CD4-positive, CD25-positive, alpha-beta regulatory T cell (primary cell): ENCODE measurements around the gene TROAP. TPM values are rescaled to one million over a fixed set of nuclear protein-coding genes. Genes with fewer than 3 reads are reported as not detected.

ENCODE experiments used
- ATAC-seq, 2 donors: fragments of 150-1000 bp; cut with Tn5 transposase; one replicate each; pipeline ENCODE4 v1.10.0; 2021; ENCODE audit warnings: low read depth in 2 of 2, moderate number of reproducible peaks in 2 of 2, moderate library complexity in 1 of 2
- DNase-seq, 3 donors: peaks; one replicate each; pipeline versions ENCODE4 v3.0.0 to v3.0.0-alpha.2; 2012 to 2022; ENCODE audit warnings: mixed read lengths in 1 of 3
- H3K27ac ChIP-seq: one replicate; pipeline ENCODE4 v1.7.0; 2013; ENCODE audit warnings: mild to moderate bottlenecking, low read length; ENCODE audit not compliant: insufficient read depth, poor library complexity, severe bottlenecking
- H3K27me3 ChIP-seq: one replicate; pipeline ENCODE4 v1.7.0; 2013; ENCODE audit warnings: low read length; ENCODE audit not compliant: control insufficient read depth, insufficient read depth
- H3K36me3 ChIP-seq: one replicate; pipeline ENCODE4 v1.7.0; 2013; ENCODE audit warnings: mild to moderate bottlenecking, low read length, moderate library complexity; ENCODE audit not compliant: control insufficient read depth, insufficient read depth
- H3K4me1 ChIP-seq: 2 replicates; pipeline ENCODE4 v1.7.0; 2013; ENCODE audit warnings: mild to moderate bottlenecking, low read length; ENCODE audit not compliant: insufficient read depth, control insufficient read depth, poor library complexity, severe bottlenecking
- H3K4me3 ChIP-seq: one replicate; pipeline ENCODE4 v1.7.0; 2013; ENCODE audit warnings: low read depth, mild to moderate bottlenecking, low read length, moderate library complexity
- H3K9me3 ChIP-seq, 2 experiments: 1 replicate in 1 of 2; 2 replicates in 1 of 2; pipeline ENCODE4 v1.7.0; 2013; ENCODE audit warnings: low read length in 2 of 2, mild to moderate bottlenecking in 1 of 2, moderate library complexity in 1 of 2; ENCODE audit not compliant: control insufficient read depth in 2 of 2
- H3K27ac Mint-ChIP-seq, 3 donors: one replicate each; pipeline ENCODE4 v1.8.0; 2020 to 2022; ENCODE audit warnings: mild to moderate bottlenecking in 3 of 3, mixed read lengths in 3 of 3, moderate library complexity in 2 of 3
- H3K27me3 Mint-ChIP-seq: one replicate; pipeline ENCODE4 v1.8.0; 2022; ENCODE audit warnings: mild to moderate bottlenecking, mixed read lengths
- H3K36me3 Mint-ChIP-seq: one replicate; pipeline ENCODE4 v1.8.0; 2020; ENCODE audit warnings: mixed read lengths
- H3K4me1 Mint-ChIP-seq, 4 donors: one replicate each; pipeline ENCODE4 v1.8.0; 2020 to 2022; ENCODE audit warnings: mixed read lengths in 4 of 4, mild to moderate bottlenecking in 1 of 4
- H3K4me3 Mint-ChIP-seq, 4 donors: one replicate each; pipeline ENCODE4 v1.8.0; 2020 to 2022; ENCODE audit warnings: mild to moderate bottlenecking in 4 of 4, mixed read lengths in 4 of 4, moderate library complexity in 3 of 4
- H3K9me3 Mint-ChIP-seq, 7 donors: one replicate each; pipeline ENCODE4 v1.8.0; 2020 to 2022; ENCODE audit warnings: mixed read lengths in 7 of 7, mild to moderate bottlenecking in 3 of 7, moderate library complexity in 2 of 7
- polyA plus RNA-seq, 4 donors: library from polyadenylated mRNA; unstranded; fragments of 300-500 nt; fragmentation: Illumina TruSeq; gene quantifications; one replicate each; pipeline ENCODE4 v1.2.3, GENCODE V29; 2021
- total RNA-seq: library from RNA; stranded (reverse); gene quantifications from one replicate; pipeline ENCODE4 v1.2.3, GENCODE V29; 2022

The TROAP gene
- total and polyA plus RNA-seq, 5 donors from 2014 or later, result 2.0 to 8.8 (median 4.4) TPM

DNA sequence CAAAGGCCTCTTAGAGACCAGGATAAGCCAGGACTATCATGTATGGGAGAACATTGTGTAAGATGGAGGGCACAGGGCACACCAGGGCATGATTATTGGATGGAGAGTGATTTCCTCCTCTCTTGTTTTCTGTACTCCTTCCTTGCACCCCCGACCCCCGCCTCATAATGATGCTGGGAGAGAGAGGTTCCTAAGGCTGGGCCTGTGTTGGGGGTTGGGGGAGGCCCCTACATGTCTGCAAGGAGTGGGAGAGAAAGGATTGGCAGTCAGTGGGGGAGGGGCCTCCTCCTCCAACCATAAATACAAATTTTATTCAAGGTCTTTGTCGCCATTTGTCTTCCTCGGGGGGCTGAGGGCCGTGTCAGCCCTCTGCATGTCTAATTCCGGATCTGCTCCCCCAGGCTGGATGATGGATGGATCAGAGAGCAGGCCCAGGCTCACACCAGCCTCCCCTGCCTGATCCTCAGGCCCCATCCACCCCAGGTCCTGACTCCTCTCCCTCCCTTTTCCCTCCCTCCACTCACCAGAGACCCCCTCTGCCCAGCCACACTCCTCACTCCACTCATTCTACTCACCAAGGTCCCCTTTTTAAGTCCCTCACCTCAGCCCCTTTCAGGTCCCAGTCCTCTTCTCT is 15.9 kb downstream of the TROAP start:
- Mint-ChIP-seq H3K9me3 (peaks cover 0 to 3% (median 0%) of the 10 kb centered on the region in 7 donors), H3K27me3 (peaks cover 86% of the 10 kb centered on the region), H3K27ac (peak overlapping the region in 1 of 3 donors; percentile 5), H3K4me1 (peaks cover 5 to 49% (median 20%) of the 10 kb centered on the region in 4 donors), H3K4me3 (peak overlapping the region in 2 of 4 donors; percentile 1 to 5), H3K36me3 (peaks cover 5% of the 10 kb centered on the region)
- Histone ChIP-seq H3K36me3 (no peaks in the 10 kb centered on the region), H3K27me3 (peaks cover 37% of the 10 kb centered on the region), H3K4me3 (no peak overlapping the region), H3K9me3 (no peaks in the 10 kb centered on the region), H3K4me1 (peaks cover 36% of the 10 kb centered on the region), H3K27ac (no peak overlapping the region)
- DNase-seq (no peak), ATAC-seq (no peak)

DNA sequence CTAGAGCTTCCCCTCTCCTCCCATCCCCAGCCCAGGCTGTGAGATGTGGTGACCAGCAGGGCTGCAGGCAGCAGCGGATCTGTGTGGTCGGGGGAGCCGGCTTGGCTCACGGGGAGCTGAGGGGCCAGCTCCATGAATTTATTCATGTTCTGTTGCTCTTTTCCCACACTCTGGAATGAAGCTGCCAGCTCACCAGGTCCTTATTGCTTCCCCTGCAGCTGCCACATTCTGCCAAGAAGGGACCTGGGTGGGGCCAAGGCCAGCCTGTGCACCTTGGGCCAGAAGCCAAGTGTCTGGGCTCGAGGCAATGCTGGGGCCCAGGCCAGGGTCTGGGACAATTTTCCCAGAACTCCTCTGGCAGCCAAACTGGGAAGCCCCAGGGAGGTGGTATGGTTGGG is 16.4 kb downstream of the TROAP start:
- Mint-ChIP-seq H3K27ac (no peak overlapping the region), H3K9me3 (peaks cover 0 to 3% (median 0%) of the 10 kb centered on the region in 7 donors), H3K4me1 (peaks cover 9 to 50% (median 20%) of the 10 kb centered on the region in 4 donors), H3K27me3 (peaks cover 86% of the 10 kb centered on the region), H3K4me3 (no peak overlapping the region), H3K36me3 (peaks cover 3% of the 10 kb centered on the region)
- Histone ChIP-seq H3K4me3 (no peak overlapping the region), H3K27me3 (peaks cover 41% of the 10 kb centered on the region), H3K4me1 (peaks cover 39% of the 10 kb centered on the region), H3K36me3 (no peaks in the 10 kb centered on the region), H3K9me3 (no peaks in the 10 kb centered on the region), H3K27ac (no peak overlapping the region)
- no peak for ATAC-seq
- no peak for DNase-seq

DNA sequence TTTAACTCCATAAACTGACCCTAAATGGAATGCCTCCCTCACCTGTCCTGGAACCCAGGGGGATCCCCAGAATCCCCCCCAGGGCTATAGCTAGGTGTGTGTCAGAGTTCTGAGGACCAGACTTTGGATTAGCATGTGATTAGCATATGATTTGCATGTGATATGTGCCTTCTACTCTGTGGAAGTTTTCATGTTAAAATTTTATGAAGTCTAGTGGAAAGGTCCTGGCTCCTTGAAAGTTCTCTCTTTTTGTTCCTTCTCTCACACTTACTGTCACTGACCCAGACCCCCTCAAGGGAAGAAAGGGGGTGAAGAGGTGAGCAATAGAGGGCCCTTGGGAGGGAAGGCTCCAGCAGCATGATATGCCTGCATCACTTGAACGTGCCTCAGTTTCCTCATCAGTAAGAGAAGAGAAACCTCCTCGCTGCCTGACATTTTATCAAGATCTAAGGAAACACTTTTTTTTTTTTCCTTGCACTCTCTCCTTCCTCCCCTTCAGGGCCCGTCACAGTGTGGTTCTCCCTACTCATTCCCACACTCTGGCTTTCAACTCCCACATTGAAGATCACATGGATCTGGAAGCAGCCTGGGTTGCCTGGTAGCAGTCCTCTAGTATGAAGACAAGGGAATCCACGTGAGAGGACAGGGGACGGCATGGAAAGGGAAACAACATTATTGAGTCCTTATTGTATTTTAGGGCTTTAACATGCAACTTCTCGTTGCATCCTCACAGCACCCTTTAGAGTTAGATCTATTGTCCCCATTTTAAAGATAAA is 17.2 kb downstream of the TROAP start:
- no peak overlapping the region for H3K4me3 ChIP-seq
- H3K36me3 ChIP-seq, result no peaks in the 10 kb centered on the region
- H3K27me3 ChIP-seq, result peaks cover 35% of the 10 kb centered on the region
- Mint-ChIP-seq H3K4me3 (peak overlapping the region in 2 of 4 donors; percentile 49 to 83), H3K36me3 (no peaks in the 10 kb centered on the region), H3K9me3 (peaks cover 0 to 1% (median 0%) of the 10 kb centered on the region in 7 donors), H3K4me1 (peaks cover 9 to 50% (median 17%) of the 10 kb centered on the region in 4 donors), H3K27me3 (peaks cover 79% of the 10 kb centered on the region), H3K27ac (no peak overlapping the region)
- no peaks in the 10 kb centered on the region for H3K9me3 ChIP-seq
- H3K4me1 ChIP-seq, result peaks cover 44% of the 10 kb centered on the region
- H3K27ac ChIP-seq, result no peak overlapping the region
- no peak for DNase-seq
- no peak for ATAC-seq

DNA sequence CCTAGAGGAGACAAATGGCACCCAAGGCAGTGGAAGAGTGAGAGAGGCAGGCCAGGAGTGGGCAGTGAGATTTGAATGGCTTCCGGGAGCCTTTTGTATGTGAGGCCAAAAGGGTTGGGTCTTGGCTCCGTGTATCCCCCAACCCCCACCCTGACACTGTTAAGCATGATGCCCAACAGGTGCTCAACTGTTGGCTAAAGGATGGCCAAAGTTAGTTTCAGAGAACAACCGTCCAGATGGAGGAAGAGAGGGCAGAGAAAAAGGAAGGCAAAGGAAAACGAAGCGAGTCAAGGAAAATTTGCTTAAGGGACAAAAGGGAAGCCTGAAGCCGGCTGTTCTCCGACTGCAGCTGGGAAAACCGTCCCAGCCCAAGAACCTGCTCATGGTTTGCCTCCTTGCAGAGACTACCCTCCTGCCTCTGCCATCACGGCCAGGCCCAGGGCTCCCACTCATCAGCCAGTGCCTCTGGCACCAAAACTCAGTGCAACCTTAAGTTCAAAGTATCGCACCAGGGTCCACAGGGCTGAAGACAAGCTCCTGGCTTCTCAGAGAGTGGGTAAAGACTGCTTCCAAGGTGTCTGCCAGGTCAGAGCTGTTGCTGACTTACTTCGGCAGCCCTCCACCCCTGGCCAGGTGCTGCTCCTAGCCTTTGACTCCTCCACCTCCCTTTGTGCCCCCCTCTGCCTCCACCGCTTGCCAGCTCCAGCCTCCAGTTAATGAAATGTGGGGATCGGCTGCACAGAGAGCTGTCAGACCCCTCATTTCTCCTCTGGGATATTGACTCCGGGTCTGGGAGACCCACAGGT is 18.1 kb downstream of the TROAP start:
- Mint-ChIP-seq H3K27me3 (peaks cover 80% of the 10 kb centered on the region), H3K4me3 (peak overlapping the region in 2 of 4 donors; percentile 49 to 83), H3K4me1 (peaks cover 9 to 54% (median 17%) of the 10 kb centered on the region in 4 donors), H3K36me3 (no peaks in the 10 kb centered on the region), H3K27ac (no peak overlapping the region), H3K9me3 (peaks cover 0 to 1% (median 0%) of the 10 kb centered on the region in 7 donors)
- H3K9me3 ChIP-seq, result no peaks in the 10 kb centered on the region
- no peak overlapping the region for H3K4me3 ChIP-seq
- DNase-seq (no peak), ATAC-seq (no peak)
- no peak overlapping the region for H3K27ac ChIP-seq
- peaks cover 32% of the 10 kb centered on the region for H3K27me3 ChIP-seq
- peaks cover 52% of the 10 kb centered on the region for H3K4me1 ChIP-seq
- H3K36me3 ChIP-seq, result no peaks in the 10 kb centered on the region

DNA sequence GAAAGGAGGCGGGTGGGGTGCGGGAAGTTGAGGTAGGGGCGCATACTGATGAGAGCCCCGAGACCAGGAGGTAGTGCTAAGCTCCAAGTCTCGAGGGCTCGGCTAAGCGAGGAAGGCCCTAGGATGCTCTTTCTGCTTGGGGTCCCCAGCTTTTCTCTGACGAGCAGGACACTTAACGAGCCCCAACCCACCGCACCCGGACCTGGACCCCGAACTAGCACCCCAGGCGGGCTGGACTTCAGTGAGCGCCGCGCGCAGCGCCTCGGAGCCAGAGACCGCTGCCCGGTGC is 18.7 kb downstream of the TROAP start:
- DNase-seq (no peak), ATAC-seq (no peak)
- H3K36me3 ChIP-seq, result no peaks in the 10 kb centered on the region
- H3K27me3 ChIP-seq, result peaks cover 32% of the 10 kb centered on the region
- H3K9me3 Mint-ChIP-seq, result peaks cover 0 to 1% (median 0%) of the 10 kb centered on the region in 7 donors
- no peak overlapping the region for H3K4me3 ChIP-seq
- no peak overlapping the region for H3K27ac ChIP-seq
- H3K4me1 ChIP-seq, result peaks cover 52% of the 10 kb centered on the region
- H3K4me3 Mint-ChIP-seq, result peak overlapping the region in 2 of 4 donors; percentile 49 to 70
- H3K27ac Mint-ChIP-seq, result peak overlapping the region in 1 of 3 donors; percentile 63
- H3K36me3 Mint-ChIP-seq, result no peaks in the 10 kb centered on the region
- H3K27me3 Mint-ChIP-seq, result peaks cover 83% of the 10 kb centered on the region
- H3K9me3 ChIP-seq, result no peaks in the 10 kb centered on the region
- peaks cover 9 to 59% (median 20%) of the 10 kb centered on the region in 4 donors for H3K4me1 Mint-ChIP-seq

DNA sequence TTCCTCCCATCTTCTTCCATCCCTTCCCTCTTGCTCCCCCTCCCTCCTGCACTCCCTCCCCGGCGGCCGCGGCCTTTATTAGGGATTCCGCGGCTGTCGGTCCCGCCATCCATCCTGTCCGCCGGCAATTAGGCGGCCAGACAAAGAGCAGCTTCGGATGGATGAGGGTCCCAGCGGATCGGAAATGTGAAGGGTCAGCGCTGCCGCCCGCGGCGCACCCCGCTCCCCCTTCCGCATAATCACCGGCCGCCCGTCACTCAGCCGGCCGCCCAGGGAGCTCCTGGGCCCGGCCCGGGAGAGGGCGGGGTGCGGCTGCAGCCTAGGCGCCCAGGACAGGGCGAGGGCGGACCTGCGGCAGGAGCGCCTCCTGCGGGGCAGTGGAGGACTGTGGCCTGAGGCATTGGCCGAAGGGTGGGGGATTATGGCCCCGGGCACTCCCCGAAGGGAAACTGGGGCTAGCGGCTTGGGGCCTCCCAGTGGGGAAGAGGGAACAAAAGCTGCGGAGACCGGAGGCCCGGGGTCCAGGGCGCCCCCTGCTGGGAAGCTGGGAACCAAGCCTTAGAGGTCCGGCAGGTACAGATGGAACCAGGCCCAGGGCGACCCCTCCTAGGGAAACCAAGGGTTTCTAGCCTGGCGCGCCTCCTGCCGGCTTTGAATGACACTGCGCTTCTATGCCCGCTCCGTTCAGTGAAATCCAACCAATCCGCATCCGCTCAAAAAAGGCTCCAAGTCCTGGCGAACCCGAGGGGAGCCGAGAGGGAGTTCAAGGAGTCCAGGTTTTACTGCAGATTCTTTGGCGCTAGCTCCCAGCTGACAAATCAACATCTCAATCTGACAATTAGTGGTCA is 19.2 kb downstream of the TROAP start:
- Histone ChIP-seq H3K27me3 (peaks cover 37% of the 10 kb centered on the region), H3K4me1 (peaks cover 52% of the 10 kb centered on the region), H3K4me3 (peak overlapping the region; percentile 40), H3K36me3 (no peaks in the 10 kb centered on the region), H3K27ac (no peak overlapping the region), H3K9me3 (no peaks in the 10 kb centered on the region)
- Mint-ChIP-seq H3K36me3 (no peaks in the 10 kb centered on the region), H3K9me3 (peaks cover 0 to 1% (median 0%) of the 10 kb centered on the region in 7 donors), H3K27me3 (peaks cover 83% of the 10 kb centered on the region), H3K4me1 (peaks cover 11 to 59% (median 21%) of the 10 kb centered on the region in 4 donors), H3K4me3 (peak overlapping the region; percentile 74 to 79 (median 77)), H3K27ac (peak overlapping the region in 1 of 3 donors; percentile 63)
- ATAC-seq (peak; percentile 62 to 64), DNase-seq (peak; percentile 52 to 77 (median 60))
